Activated CD8-positive, alpha-beta memory T cell treated with anti-CD3 and anti-CD28 coated beads, Interleukin-2, amount 50 U/mL, for 24 hours (primary cell): ENCODE data around the gene GUK1.
A peak's percentile ranks its signal among the peaks of the same experiment; 100 is the strongest.
"Not testable (repeated sequence)": the region's sequence is repeated elsewhere in the genome, so short reads cannot be mapped to it uniquely, and the experiment has no call there.

Experiments
- DNase-seq: peaks from one replicate; pipeline ENCODE4 v3.0.0-alpha.2; 2020; ENCODE audit errors: extremely low read depth

The GUK1 gene

GRCh38 chr1:228104526-228105269 is 35.4 kb upstream of the GUK1 start:
- no peak for DNase-seq

GRCh38 chr1:228105270-228105995 is 34.6 kb upstream of the GUK1 start:
- DNase-seq = no peak

- no peak for DNase-seq
These were observed 33.9 kb upstream of the GUK1 start for GRCh38 chr1:228105996-228106799.

- DNase-seq = no peak
These were observed 33.4 kb upstream of the GUK1 start for GRCh38 chr1:228106800-228107054.

GRCh38 chr1:228107636-228108035 is 32.4 kb upstream of the GUK1 start:
- no peak for DNase-seq

- no peak for DNase-seq
These were observed 31.9 kb upstream of the GUK1 start for GRCh38 chr1:228108055-228108690.

GRCh38 chr1:228108742-228109072 is 31.4 kb upstream of the GUK1 start:
- no peak for DNase-seq

- DNase-seq = peak; percentile 91
These were observed 30.8 kb upstream of the GUK1 start, which contains the start of gene MRPL55 for GRCh38 chr1:228109073-228109961. Gene MRPL55, minus strand, starts transcription at chr1:228109299. Its CDS starts 1,039 bp downstream, at chr1:228108260.

- DNase-seq = no peak
These were observed 30.1 kb upstream of the GUK1 start for GRCh38 chr1:228109962-228110488.

- no peak for DNase-seq
These were observed 29.5 kb upstream of the GUK1 start for GRCh38 chr1:228110556-228110955.

GRCh38 chr1:228111315-228111714 is 28.8 kb upstream of the GUK1 start:
- DNase-seq = not testable (repeated sequence)

- no peak for DNase-seq
These were observed 27.9 kb upstream of the GUK1 start for GRCh38 chr1:228112167-228112566.

- no peak for DNase-seq
These were observed 27.5 kb upstream of the GUK1 start for GRCh38 chr1:228112617-228113016.

GRCh38 chr1:228114827-228115226 is 25.3 kb upstream of the GUK1 start:
- DNase-seq = no peak

GRCh38 chr1:228117335-228117734 is 22.7 kb upstream of the GUK1 start:
- no peak for DNase-seq

GRCh38 chr1:228118040-228118439 is 22.0 kb upstream of the GUK1 start:
- DNase-seq = no peak

- no peak for DNase-seq
These were observed 19.7 kb upstream of the GUK1 start for GRCh38 chr1:228120351-228120750.

GRCh38 chr1:228120857-228121489 is 19.1 kb upstream of the GUK1 start:
- no peak for DNase-seq

- no peak for DNase-seq
These were observed 17.1 kb upstream of the GUK1 start for GRCh38 chr1:228122921-228123441.

- DNase-seq = no peak
These were observed 16.6 kb upstream of the GUK1 start for GRCh38 chr1:228123505-228123904.
